Measurements from ENCODE around the gene MUC5B. TPM values are rescaled to one million over a fixed set of nuclear protein-coding genes. Genes with fewer than 3 reads are reported as not detected.

MUC5B gene
- total RNA-seq, 4 donors from 2014 or later = 0.04 to 139 (median 1.6) TPM

DNA sequence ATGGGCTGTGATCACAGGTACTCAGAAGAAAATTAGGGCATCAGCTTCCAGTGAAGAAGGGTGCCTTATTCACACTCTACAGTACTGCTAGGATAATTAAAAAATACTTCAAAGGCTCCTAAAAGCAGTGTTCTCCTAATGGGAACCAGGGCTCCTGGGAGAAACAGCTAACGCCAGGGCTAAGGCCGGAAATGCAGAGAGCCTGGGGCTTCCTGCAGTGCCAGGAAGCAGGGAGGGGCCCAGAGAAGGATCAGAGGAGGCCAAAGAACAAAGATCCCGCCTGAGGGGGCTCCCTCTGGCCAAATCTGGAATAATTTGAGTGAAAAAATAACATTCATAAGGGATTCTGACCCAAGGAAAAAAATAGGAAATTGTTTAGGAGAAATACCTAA lies 59.1 kb downstream of the MUC5B start:
- DNase-seq = no peak
- H3K27me3 ChIP-seq = no peaks in the 10 kb centered on the region
- peaks cover 0 to 12% (median 0%) of the 10 kb centered on the region in 3 donors for H3K4me1 ChIP-seq
- intact Hi-C loops (cut with DNase I) = no loop called here
- H3K9me3 ChIP-seq = no peaks in the 10 kb centered on the region
- TF ChIP-seq POLR2A (IDR thresholded peaks at IDR 0.05) = no peak
- TF ChIP-seq, protein P1, sequence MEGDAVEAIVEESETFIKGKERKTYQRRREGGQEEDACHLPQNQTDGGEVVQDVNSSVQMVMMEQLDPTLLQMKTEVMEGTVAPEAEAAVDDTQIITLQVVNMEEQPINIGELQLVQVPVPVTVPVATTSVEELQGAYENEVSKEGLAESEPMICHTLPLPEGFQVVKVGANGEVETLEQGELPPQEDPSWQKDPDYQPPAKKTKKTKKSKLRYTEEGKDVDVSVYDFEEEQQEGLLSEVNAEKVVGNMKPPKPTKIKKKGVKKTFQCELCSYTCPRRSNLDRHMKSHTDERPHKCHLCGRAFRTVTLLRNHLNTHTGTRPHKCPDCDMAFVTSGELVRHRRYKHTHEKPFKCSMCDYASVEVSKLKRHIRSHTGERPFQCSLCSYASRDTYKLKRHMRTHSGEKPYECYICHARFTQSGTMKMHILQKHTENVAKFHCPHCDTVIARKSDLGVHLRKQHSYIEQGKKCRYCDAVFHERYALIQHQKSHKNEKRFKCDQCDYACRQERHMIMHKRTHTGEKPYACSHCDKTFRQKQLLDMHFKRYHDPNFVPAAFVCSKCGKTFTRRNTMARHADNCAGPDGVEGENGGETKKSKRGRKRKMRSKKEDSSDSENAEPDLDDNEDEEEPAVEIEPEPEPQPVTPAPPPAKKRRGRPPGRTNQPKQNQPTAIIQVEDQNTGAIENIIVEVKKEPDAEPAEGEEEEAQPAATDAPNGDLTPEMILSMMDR (IDR thresholded peaks at IDR 0.05) = no peak
- no peak overlapping the region for H3K4me3 ChIP-seq
- peaks cover 29 to 100% (median 56%) of the 10 kb centered on the region in 3 donors for H3K36me3 ChIP-seq
- H3K27ac ChIP-seq = no peak overlapping the region
- WGBS, 2 donors = 27 to 60% methylated on average over 1 to 3 of the region's 3 CpGs

DNA sequence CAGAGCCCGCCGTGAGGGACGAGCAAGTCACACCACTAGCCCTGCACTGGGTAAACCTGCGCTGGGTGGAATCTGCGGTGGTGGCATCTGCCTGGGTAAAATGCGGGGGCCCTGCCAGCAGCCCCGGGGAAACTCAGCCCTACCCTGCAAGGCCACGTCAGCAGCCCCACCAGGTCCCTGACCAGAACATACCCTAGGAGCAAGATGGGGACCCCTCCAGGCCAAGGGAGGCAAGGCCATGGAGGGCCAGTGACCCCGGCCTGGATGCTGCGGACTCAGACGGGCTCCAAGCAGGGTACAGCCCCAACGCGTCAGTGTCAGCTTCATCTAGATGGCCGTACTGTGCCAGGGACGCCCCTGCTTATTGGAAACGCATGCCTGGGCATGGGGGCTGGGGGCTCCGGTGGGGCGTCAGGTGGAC lies 60.2 kb downstream of the MUC5B start:
- intact Hi-C loops (cut with DNase I) = no loop called here
- H3K27me3 ChIP-seq = no peaks in the 10 kb centered on the region
- no peak overlapping the region for H3K4me3 ChIP-seq
- H3K4me1 ChIP-seq = peaks cover 0 to 10% (median 0%) of the 10 kb centered on the region in 3 donors
- WGBS, 2 donors = 93 to 98% methylated on average over 7 to 9 of the region's 18 CpGs
- no peak for DNase-seq
- H3K27ac ChIP-seq = no peak overlapping the region
- no peaks in the 10 kb centered on the region for H3K9me3 ChIP-seq
- TF ChIP-seq, protein P1 (IDR thresholded peaks at IDR 0.05) = no peak
- no peak for TF ChIP-seq POLR2A (IDR thresholded peaks at IDR 0.05)
- H3K36me3 ChIP-seq = peaks cover 32 to 94% (median 57%) of the 10 kb centered on the region in 3 donors

DNA sequence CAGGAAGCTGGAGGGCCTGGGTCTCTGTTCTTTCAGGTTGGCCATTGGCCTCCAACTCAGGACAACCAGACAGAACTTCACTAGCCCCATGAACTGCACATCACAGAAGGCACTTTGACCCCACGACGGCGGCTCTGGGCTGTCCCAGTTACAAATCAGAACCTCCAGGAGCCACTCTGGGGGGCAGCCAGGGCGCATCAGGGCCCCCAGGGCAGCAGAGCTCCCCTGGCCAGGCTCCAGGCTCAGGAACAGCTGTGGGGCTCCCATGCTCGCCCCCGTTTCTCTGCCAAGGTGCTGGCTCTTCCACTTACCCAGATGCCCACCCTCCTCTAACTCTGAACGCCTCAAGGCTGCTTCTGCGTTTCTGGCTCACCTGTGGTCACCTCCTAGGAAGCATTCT lies 61.0 kb downstream of the MUC5B start:
- 77 to 82% methylated on average over 4 of the region's 8 CpGs for WGBS, 2 donors
- Histone ChIP-seq H3K9me3 (no peaks in the 10 kb centered on the region), H3K27ac (no peak overlapping the region), H3K27me3 (no peaks in the 10 kb centered on the region), H3K4me1 (peaks cover 0 to 10% (median 0%) of the 10 kb centered on the region in 3 donors), H3K36me3 (peaks cover 40 to 94% (median 61%) of the 10 kb centered on the region in 3 donors), H3K4me3 (no peak overlapping the region)
- DNase-seq = no peak
- no peak for TF ChIP-seq POLR2A (IDR thresholded peaks at IDR 0.05)
- TF ChIP-seq, protein P1 (IDR thresholded peaks at IDR 0.05) = no peak
- intact Hi-C loops (cut with DNase I) = no loop called here

DNA sequence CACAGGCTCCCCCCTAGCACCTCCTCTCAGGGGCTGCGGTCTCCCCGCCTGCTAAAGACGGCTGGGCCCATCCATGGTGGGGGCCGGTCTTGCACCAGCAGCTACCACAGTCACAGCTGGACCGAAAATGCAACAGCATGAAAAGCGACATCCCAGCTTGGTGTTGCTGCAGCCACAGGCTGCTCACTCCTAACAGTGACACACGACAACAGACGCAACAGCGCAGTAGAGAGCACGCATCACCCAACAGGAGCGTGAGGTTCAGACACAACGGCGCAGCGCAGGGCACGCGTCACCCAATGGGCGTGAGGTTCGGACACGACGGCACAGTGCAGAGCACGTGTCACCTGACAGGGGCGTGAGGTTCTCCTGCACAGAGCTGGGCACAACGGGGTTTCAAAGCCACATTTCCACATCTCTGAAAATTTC lies 62.5 kb downstream of the MUC5B start:
- Histone ChIP-seq H3K4me1 (peaks cover 0 to 10% (median 0%) of the 10 kb centered on the region in 3 donors), H3K27me3 (no peaks in the 10 kb centered on the region), H3K4me3 (no peak overlapping the region), H3K27ac (no peak overlapping the region), H3K36me3 (peaks cover 43 to 94% (median 67%) of the 10 kb centered on the region in 3 donors), H3K9me3 (no peaks in the 10 kb centered on the region)
- intact Hi-C loops (cut with DNase I) = no loop called here
- no peak for TF ChIP-seq POLR2A (IDR thresholded peaks at IDR 0.05)
- TF ChIP-seq, protein P1 (IDR thresholded peaks at IDR 0.05) = no peak
- 93 to 95% methylated on average over 13 to 18 of the region's 23 CpGs for WGBS, 2 donors
- no peak for DNase-seq

DNA sequence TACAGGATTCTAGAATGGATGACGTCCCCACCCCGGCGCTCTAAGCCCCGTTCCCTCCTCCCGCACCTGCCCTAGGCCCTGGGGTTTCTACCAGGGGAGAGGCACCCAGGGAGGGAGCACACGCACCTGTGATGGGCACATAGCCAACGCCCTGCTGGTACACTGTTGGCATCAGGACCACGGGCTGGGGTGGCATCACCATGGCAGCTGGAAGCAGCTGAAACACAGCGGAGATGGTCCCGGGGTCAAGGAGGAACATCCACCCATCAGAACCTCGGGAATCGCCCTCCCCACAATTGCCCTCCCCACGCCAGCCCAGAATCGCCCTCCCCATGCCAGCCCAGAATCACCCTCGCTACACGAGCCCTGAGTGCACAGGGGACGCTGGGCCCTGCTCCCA lies 63.0 kb downstream of the MUC5B start:
- TF ChIP-seq, protein P1 (IDR thresholded peaks at IDR 0.05) = no peak
- no peak for TF ChIP-seq POLR2A (IDR thresholded peaks at IDR 0.05)
- WGBS, 2 donors = 73 to 83% methylated on average over 6 to 11 of the region's 17 CpGs
- intact Hi-C loops (cut with DNase I) = no loop called here
- no peak for DNase-seq
- Histone ChIP-seq H3K36me3 (peaks cover 42 to 94% (median 68%) of the 10 kb centered on the region in 3 donors), H3K9me3 (no peaks in the 10 kb centered on the region), H3K4me1 (peaks cover 0 to 10% (median 0%) of the 10 kb centered on the region in 3 donors), H3K27me3 (no peaks in the 10 kb centered on the region), H3K4me3 (no peak overlapping the region), H3K27ac (no peak overlapping the region)

All from esophagus squamous epithelium (tissue), 5 donors.